Medulla oblongata (tissue), 1 donor: ENCODE results near the gene SERPINB2.
A peak's percentile ranks its signal among the peaks of the same experiment; 100 is the strongest.

Experiments
- DNase-seq: peaks from one replicate; pipeline ENCODE4 v3.0.0-alpha.2; 2015; ENCODE audit errors: extremely low spot score

SERPINB2 gene

GRCh38 chr18:63887424-63887823, at the start of gene SERPINB2:
Gene SERPINB2 (plus strand): TSS chr18:63887705. CDS start chr18:63891445, 3,740 bp downstream.
- no peak for DNase-seq

DNA sequence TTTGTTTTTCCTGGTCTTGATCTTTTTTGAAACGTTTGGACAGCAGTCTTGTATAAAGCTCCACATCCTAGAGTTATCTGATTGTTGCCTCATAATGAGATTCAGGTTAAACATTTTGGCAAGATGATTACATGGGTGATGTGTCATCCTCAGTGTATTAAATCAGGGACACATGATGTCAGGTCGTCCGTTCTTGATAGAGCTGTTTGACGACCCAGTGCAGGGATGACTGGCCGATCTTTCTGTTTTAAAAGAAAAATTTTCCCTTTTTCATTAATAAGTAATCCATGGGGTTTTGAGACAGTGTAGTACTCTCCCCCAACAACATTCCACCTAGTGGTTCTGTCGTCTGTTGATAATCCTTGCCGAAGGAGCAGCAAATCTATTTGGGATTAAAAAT, 44.5 kb upstream of the SERPINB2 start:
- DNase-seq, result no peak

GRCh38 chr18:63844254-63844653, 43.3 kb upstream of the SERPINB2 start:
- DNase-seq, result peak; percentile 16

- DNase-seq, result peak; percentile 46
Observed at GRCh38 chr18:63848159-63848558, 39.3 kb upstream of the SERPINB2 start.

DNA sequence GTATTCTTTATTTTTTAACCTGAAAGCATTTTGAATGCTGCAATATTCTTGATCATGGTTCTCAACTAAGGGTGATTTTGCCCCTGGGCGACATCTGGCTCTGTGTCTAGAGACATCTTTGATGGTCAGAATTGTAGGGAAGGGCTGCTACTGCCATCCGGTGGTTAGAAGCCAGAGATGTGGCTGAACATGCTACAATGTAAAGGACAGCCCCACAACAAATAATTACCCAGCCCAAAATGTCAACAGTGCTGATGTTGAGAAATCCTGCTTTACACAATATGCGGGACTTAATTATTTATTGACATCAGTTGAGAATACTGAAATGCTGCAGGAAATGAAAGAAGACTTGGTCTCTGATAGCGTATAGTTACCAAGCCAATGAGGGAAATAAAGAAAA, 37.5 kb upstream of the SERPINB2 start:
- DNase-seq, result peak; percentile 38

GRCh38 chr18:63850636-63851035, 36.9 kb upstream of the SERPINB2 start:
- no peak for DNase-seq

DNA sequence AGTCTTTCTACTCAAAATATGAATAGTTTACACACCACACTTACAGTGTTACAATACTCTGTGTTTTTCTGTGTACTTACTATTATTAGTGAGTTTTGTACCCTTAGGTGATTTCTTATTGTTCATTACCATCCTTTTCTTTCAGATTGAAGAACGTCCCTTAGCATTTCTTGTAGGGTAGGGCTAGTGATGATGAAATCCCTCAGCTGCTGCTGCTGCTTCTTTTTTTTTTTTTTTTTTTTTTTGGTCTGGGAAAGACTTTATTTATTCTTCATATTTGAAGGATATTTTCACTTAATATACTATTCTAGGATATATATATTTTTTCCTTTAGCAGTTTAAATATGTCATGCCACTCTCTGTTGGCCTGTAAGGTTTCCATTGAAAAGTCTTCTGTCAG, 29.0 kb upstream of the SERPINB2 start:
- DNase-seq, result no peak

- DNase-seq, result no peak
Observed at GRCh38 chr18:63859781-63860475, 27.6 kb upstream of the SERPINB2 start.

DNA sequence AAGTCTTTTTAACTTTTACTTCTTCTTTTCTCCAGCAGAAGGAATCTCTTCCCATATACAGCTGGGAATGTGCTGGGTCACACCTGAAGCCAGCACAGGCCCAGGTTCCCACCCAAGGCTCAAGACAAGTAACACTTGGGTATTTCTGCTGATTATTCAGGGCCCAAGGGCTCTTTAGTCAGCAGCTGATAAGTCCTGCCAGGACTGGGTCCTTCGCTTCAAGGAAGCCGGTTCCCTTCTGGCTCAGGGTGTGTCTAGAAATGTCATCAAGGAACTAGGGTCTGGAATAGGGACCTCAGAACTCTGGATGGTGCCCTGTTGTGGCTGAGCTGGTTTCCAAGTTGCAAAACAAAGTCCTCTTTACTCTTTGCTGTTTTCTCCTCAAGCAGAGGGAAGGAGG, 27.0 kb upstream of the SERPINB2 start:
- no peak for DNase-seq

DNA sequence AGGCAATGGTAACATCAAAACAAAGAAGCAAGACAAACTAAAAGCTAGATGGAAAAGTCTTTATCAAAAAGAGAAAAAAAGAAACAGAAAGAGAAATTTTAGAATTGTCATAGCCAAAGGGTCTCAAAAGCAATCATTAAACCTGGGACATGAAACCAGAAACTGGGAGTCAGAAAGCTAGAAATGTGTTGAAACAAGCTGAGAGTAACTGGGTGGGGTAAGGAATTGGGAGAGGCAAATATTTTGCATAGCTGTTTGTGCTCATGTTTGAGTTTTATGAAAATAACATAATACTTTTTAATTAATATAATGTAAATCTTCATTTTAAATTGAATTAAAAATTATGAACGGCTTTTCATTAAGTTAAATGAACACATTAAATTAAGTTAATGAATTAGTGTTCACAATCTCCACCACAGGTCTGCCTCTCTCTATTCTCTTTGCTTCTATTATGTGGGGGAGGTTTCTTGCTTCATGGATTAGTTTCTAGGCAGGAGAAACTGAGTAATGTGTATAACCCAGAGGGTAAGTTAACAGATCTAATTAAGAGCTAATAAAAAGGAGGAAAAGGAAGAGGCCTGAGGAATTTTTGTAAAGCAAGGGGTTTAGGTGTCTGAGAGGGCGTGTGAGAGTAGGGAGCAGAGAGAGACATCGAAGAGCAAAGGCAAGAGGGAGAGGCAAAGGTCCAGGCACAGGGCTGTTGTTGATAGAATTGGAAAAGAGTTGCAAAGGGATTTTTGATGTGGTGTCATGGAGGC, 20.0 kb upstream of the SERPINB2 start:
- DNase-seq, result no peak

DNA sequence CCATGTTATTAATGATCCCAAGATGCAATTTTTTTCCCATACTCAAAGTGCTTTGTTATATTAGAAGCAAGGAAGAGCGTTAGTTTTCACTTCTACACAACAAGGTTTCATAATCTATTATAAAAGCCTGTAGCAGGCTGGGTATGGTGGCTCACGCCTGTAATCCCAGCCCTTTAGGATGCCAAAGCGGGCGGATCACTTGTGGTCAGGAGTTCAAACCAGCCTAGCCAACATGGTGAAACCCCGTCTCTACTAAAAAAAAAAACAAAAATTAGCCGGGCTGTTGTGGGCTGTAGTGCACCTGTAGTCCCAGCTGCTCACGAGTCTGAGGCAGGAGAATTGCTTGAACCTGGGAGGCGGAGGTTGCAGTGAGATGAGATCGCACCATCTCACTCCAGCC, 19.0 kb upstream of the SERPINB2 start:
- DNase-seq, result no peak

DNA sequence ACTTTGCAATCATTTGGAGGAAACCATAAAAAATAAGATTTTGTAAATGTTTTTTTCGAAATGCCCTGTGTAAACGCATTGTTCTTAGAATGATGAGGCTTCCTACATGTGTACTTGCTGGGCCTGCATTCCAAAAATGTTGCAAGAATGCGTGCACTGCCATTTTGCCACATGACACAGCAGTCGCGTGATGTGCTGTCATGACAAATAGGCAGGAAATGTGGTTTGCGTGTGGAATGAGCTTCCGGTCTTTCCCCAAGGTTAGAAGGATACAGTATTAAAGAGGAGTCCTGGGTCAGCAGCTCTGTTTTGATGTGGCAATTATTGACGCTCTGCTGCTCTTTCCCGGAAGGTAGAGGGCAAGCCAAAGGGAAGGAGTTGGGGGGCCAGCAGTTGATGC, 18.1 kb upstream of the SERPINB2 start:
- DNase-seq, result no peak

- DNase-seq, result no peak
Observed at GRCh38 chr18:63869851-63870250, 17.7 kb upstream of the SERPINB2 start.

DNA sequence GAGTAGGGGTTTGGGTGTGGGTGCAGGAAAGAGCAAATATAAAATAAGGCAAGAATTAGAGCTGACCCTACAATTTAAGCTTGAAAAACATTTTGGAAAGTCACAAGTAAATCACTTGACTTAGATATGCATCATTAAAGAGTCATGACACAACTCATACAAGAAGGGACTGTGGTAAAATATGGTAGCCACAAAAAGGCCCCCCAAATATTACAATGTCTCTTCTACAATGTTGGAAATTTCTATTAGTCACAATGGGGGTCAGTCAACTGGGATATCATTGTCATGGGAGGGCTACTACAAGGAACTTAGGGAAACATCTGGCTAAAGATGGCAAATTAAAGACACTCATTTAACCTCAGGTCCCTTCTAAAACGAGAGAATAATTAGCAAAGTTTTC, 15.7 kb upstream of the SERPINB2 start:
- DNase-seq, result no peak

GRCh38 chr18:63872586-63872985, 14.9 kb upstream of the SERPINB2 start:
- DNase-seq, result no peak

GRCh38 chr18:63878343-63878742, 9.2 kb upstream of the SERPINB2 start:
- DNase-seq, result no peak

DNA sequence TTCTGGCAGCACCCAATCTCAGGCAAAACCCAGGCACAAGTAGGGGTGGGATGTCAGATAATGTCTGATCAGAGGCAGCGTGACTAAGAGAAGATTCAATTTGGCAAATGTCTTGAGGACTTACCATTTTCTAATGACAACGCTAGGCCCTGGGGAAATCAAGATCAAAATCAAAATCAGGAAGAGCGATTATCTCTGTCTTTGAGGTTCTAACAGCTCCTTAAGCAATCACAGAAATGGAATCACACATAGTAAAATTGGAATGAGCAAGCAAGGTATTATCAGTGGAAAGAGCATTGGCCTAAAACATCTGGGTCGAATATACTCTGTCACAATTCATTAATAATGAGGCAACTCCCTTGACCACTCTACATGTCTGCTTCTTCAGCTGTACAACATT, 8.6 kb upstream of the SERPINB2 start:
- no peak for DNase-seq

DNA sequence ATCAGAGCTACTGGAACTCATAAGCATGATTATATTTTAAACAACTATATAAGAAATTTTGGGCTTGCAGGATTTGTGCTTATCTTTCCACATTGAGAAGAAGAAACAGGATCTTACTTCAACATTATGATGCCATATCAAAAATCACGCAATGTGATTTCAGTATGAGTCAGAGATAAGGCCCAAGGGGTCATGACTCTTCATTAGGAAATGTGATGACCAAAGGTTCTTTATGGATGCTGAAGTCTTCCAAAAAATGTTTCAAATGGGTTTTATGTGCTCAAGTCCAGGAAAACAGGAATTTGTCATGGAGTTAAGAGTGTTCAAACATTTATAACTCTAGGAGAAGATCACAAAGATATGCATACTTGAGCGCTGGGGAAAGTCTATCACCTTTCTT, 7.8 kb upstream of the SERPINB2 start:
- DNase-seq, result no peak

DNA sequence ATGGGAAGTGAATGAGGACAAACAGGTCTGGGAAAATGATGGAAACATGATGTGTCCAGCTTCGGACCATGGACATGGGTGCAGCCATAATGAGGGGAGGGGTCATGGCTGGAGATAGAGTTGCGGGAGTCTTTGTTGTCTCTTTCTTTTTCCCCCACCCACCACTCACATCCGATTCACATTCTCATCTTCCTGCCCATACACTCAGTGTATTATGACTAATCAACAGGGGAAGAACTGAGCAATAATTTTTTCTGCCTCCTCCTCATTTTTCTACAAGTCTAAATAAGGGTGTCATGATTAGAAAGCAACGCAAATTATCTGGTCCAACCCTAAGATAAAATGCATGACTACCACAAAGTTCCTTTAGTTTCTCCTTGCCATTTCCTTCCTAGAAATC, 5.7 kb upstream of the SERPINB2 start:
- DNase-seq, result no peak

- no peak for DNase-seq
Observed at GRCh38 chr18:63882333-63883141, 5.0 kb upstream of the SERPINB2 start.

GRCh38 chr18:63883617-63884016, 3.9 kb upstream of the SERPINB2 start:
- DNase-seq, result no peak

GRCh38 chr18:63888470-63889190, 1.1 kb downstream of the SERPINB2 start:
- DNase-seq, result no peak
